ENCODE measurements around the gene IL13.
"Not testable (repeated sequence)": the region's sequence is repeated elsewhere in the genome, so short reads cannot be mapped to it uniquely, and the experiment has no call there.

Gene IL13

DNA sequence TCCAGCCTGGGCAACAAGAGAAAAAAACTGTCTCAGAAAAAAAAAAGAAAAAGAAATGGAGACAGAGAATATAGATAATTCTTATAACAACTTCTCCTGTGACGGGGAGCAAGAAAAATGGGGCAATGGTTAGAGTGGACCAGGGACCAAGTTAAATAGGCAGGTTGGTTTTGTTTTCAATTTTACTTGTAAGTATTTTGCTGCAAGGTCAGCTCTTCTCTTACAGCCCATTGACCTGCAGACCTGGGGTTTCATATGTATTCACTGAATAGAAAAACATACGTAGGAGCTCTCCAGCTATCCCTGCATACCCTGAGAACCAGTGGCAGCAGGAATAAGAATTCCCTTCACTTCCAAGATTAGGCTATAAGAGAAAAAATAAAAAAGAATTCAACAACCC is 29.2 kb upstream of the IL13 start:
- H3K4me3 ChIP-seq (ENCODE audit: low read depth, low read length), result no peak overlapping the region
- in situ Hi-C loops (cut with HindIII; ENCODE audit: low sequenced_read_pairs), result no loop called here
- TF ChIP-seq, protein P1, sequence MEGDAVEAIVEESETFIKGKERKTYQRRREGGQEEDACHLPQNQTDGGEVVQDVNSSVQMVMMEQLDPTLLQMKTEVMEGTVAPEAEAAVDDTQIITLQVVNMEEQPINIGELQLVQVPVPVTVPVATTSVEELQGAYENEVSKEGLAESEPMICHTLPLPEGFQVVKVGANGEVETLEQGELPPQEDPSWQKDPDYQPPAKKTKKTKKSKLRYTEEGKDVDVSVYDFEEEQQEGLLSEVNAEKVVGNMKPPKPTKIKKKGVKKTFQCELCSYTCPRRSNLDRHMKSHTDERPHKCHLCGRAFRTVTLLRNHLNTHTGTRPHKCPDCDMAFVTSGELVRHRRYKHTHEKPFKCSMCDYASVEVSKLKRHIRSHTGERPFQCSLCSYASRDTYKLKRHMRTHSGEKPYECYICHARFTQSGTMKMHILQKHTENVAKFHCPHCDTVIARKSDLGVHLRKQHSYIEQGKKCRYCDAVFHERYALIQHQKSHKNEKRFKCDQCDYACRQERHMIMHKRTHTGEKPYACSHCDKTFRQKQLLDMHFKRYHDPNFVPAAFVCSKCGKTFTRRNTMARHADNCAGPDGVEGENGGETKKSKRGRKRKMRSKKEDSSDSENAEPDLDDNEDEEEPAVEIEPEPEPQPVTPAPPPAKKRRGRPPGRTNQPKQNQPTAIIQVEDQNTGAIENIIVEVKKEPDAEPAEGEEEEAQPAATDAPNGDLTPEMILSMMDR (IDR thresholded peaks at IDR 0.05; ENCODE audit: low read depth, low read length), result no peak
- no peak for DNase-seq (ENCODE audit: low read depth, low spot score)

DNA sequence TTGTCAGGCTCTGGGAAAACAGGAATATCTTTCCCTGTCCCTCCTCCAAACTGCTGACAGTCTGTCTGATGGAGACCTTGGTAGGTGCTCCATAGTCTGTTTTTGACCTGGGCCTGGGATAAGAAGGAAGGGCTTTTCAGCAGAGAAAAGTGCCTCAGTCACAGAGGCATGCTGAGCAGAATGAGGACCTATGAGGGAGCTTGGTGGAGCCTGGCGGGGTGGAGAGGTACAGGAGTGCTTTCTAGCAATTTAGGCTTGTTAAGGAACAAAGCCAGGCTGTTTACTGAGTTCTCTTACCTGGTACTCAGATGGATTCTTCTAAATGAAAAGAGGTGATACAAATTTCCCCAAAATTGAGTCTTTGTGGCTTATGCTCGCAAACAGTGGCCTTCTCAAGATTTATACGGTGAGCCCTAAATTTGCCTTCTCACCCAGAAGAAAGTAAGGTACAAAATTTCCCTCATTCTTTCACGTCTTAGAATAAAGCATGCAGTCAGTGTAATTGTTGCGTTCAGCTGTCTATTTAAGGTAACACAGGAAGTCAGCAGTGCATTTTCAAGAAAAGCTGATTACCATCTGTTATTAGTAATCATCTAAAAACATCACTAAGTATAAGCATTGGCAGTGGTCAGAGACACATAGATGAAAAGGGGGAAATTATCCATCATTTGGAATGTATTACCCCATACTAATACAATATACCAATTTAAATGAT is 28.6 kb upstream of the IL13 start:
- in situ Hi-C loops (cut with HindIII; ENCODE audit: low sequenced_read_pairs), result no loop called here

DNA sequence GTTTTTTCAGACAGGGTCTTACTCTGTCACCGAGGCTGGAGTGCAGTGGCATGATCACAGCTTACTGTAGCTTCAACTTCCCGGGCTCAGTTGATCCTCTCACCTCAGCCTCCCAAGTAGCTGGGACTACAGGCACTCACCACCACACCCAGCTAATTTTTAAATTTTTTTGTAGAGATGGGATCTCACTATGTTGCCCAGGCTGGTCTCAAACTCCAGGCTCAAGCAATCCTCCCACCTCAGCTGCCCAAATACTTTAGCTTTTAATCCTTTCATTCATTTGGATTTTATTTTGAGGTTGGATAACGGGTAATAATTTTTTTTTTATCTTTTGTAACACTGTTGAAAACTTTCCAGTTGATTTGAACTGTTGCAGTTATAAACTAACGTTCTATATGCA is 24.4 kb upstream of the IL13 start:
- DNase-seq (ENCODE audit: low read depth, low spot score); H3K4me3 ChIP-seq (ENCODE audit: low read depth, low read length); in situ Hi-C loops (cut with HindIII; ENCODE audit: low sequenced_read_pairs): not testable (repeated sequence)

More for the DNA sequence above, 28.6 kb upstream of the IL13 start:
- DNase-seq (ENCODE audit: low read depth, low spot score), result no peak
- TF ChIP-seq, protein P1 (IDR thresholded peaks at IDR 0.05; ENCODE audit: low read depth, low read length), result no peak
- no peak overlapping the region for H3K4me3 ChIP-seq (ENCODE audit: low read depth, low read length)

DNA sequence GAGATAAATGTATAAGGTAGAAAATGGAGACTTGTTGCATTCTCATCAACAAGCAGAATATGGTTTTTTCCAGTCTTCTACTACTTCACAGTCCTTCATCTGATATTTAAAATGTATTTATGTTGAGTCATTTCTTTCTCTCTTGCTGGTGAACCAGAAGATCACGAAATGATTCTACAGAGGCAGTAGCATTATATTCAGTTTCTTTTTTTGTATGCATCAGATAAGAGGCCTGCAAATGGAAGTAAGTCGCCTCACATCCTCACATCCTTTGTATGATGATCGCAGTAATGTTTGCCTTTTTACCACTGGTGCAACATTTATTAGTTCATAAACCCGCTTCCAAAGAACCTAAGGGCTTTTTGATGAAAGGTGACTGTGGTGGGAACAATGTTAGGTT is 22.1 kb upstream of the IL13 start:
- H3K4me3 ChIP-seq (ENCODE audit: low read depth, low read length), result no peak overlapping the region
- in situ Hi-C loops (cut with HindIII; ENCODE audit: low sequenced_read_pairs), result no loop called here
- TF ChIP-seq, protein P1 (IDR thresholded peaks at IDR 0.05; ENCODE audit: low read depth, low read length), result no peak
- DNase-seq (ENCODE audit: low read depth, low spot score), result no peak

DNA sequence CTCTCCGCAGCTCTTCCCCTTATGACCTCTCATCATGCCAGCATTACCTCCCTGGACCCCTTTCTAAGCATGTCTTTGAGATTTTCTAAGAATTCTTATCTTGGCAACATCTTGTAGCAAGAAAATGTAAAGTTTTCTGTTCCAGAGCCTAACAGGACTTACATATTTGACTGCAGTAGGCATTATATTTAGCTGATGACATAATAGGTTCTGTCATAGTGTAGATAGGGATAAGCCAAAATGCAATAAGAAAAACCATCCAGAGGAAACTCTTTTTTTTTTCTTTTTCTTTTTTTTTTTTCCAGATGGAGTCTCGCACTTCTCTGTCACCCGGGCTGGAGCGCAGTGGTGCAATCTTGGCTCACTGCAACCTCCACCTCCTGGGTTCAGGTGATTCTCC is 20.7 kb upstream of the IL13 start:
- in situ Hi-C loops (cut with HindIII; ENCODE audit: low sequenced_read_pairs), result no loop called here
- DNase-seq (ENCODE audit: low read depth, low spot score), result no peak
- TF ChIP-seq, protein P1 (IDR thresholded peaks at IDR 0.05; ENCODE audit: low read depth, low read length), result no peak
- H3K4me3 ChIP-seq (ENCODE audit: low read depth, low read length), result no peak overlapping the region

DNA sequence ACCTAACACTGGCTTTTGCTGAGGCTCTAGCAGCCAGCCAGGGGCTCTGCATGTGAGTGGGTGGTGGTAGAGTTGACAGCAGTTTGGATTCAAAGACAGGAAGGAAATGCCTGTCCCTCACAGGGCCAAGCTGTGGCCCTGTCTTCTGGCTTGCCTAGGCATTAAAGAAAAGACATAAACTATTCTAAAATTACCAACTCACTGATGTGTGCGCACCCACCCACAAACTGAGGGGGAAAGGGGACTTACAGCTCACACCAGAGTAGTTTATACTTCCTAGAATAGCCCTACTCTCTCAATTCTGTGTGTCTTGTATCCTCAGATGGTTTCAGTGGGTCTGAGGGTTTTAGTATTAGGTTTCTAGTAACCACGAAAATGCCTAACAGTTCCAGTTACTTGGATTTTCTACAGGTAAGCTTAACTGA is 18.3 kb upstream of the IL13 start:
- no peak for DNase-seq (ENCODE audit: low read depth, low spot score)
- TF ChIP-seq, protein P1 (IDR thresholded peaks at IDR 0.05; ENCODE audit: low read depth, low read length), result no peak
- in situ Hi-C loops (cut with HindIII; ENCODE audit: low sequenced_read_pairs), result no loop called here
- no peak overlapping the region for H3K4me3 ChIP-seq (ENCODE audit: low read depth, low read length)

DNA sequence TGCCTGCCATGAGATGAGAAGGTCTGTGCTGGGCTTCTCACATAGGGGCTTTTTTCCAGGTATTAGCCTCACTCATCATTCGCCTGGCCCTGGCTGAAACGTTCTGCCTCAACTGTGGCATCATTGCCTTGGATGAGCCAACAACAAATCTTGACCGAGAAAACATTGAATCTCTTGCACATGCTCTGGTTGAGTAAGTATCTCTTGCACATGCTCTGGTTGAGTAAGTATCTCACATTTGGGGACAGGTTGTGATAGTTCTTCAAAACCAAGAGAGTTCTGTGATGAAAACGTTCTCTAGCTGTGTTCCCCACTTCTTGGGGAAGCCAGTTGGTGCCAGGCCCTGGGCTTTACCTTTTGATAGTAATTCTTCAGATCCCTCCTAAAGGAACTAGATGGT is 17.4 kb upstream of the IL13 start:
- no peak overlapping the region for H3K4me3 ChIP-seq (ENCODE audit: low read depth, low read length)
- in situ Hi-C loops (cut with HindIII; ENCODE audit: low sequenced_read_pairs), result no loop called here
- no peak for DNase-seq (ENCODE audit: low read depth, low spot score)
- TF ChIP-seq, protein P1 (IDR thresholded peaks at IDR 0.05; ENCODE audit: low read depth, low read length), result no peak

Measured in astrocyte of the spinal cord (primary cell).